GM21390 (cell line): ENCODE measurements around the gene PHLPP1.

Experiments used
- ATAC-seq: cut with Tn5 transposase; IDR thresholded peaks from one replicate; pipeline ENCODE4 v1.9.1; 2021; ENCODE audit not compliant: unreplicated experiment

PHLPP1 gene

GRCh38 chr18:62999921-63000320, 284.6 kb downstream of the PHLPP1 start:
- no peak for ATAC-seq

DNA sequence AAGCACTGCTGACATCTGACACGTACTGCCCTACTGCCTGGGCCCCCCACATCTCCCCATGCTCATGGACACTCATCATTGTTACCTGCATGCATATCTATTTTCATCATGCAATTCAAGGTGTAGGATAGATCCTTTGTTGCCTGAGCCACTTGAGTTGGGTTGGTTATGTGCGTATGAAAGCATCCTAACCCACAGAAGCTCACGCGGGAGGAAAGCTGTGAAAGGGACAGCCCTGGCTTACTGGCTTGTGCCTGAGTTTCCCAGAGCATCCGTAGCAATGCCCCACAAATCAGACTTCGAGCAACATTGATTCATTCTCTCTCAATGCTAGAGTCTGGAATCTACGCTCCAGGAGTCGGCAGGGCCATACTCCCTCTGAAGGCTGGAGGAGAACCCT, 285.5 kb downstream of the PHLPP1 start:
- ATAC-seq = no peak

- ATAC-seq = no peak
Observed at GRCh38 chr18:63001861-63002260, 286.5 kb downstream of the PHLPP1 start.

DNA sequence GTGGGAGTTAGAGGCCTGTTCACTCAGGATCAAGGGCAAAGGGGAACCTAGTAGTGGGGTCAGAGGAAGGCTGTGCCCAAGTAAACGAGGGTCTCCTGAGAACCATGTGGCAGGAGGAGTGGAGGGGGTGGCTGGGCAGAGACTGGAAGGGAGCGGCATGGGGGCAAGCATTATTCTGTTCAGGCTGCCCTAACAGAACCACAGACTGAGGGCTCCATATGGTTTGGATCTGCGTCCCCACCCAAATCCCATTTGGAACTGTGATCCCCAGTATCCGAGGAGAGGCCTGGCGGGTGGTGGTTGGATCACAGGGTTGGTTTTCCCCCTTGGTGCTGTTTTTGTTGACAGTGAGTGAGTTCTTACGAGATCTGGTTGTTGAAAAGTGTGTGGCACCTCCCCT, 287.0 kb downstream of the PHLPP1 start:
- ATAC-seq = no peak

GRCh38 chr18:63002803-63003445, 287.6 kb downstream of the PHLPP1 start:
- ATAC-seq = no peak

- ATAC-seq = no peak
Observed at GRCh38 chr18:63003899-63004298, 288.6 kb downstream of the PHLPP1 start.

GRCh38 chr18:63004466-63005089, 289.2 kb downstream of the PHLPP1 start:
- no peak for ATAC-seq

DNA sequence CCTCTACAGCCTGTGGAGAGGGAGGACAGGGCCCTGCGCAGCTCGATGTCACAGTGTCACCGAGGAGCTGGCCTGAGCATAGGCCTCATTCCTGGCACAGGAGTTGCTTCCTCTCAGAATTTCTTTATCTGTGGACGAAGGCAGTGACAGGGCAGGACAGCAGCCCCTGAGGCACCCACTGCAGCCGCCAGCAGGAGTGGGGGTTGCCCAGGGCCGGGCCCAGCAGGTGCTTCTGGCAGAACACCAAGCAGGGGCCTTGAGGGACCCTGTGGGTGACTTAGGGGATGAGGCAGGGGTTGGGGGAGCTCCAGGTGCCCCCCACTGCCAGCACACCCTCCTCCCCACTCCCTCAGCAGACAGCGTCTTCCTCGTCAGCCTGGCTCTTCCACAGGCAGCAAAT, 290.0 kb downstream of the PHLPP1 start:
- no peak for ATAC-seq

- ATAC-seq = no peak
Observed at GRCh38 chr18:63007231-63007630, 291.9 kb downstream of the PHLPP1 start.

DNA sequence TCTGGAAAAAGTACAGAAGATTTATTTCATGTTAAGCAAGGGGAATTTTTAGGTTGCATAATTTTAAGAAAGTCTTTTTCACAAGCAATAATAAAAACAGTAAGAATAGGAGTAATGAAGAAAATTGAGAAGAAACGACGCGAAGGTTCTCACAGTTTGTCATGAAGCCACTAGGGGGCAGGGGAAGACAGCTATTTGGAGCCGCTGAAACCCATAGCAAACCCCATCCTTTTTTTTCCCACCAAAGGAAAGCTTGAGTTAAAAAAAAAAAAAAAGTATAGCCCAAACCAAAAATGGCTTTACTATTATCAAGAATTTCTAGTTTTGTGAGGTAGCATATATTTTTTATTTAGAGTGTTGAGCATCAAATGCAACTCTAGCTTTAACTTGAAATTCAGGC, 300.9 kb downstream of the PHLPP1 start:
- no peak for ATAC-seq

GRCh38 chr18:63017076-63017475, 301.7 kb downstream of the PHLPP1 start:
- no peak for ATAC-seq

DNA sequence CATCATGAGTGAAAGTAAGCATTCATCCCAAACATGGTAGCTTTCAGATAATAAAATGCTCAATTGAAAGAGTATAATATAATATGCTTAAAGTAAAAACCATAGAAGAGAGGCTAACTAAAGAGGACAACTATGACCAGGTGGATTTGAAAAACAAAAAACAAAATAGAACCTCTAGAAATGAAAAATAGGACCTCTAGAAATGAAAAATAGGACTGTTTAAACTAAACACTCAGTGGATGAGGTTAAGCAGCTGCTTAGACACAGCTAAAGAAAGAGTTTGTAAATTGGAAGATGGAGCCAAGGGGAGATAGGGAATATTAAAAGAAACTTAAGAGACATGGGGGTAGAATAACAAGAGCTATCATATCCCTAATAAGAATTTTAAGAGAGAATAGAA, 302.6 kb downstream of the PHLPP1 start:
- ATAC-seq = no peak

DNA sequence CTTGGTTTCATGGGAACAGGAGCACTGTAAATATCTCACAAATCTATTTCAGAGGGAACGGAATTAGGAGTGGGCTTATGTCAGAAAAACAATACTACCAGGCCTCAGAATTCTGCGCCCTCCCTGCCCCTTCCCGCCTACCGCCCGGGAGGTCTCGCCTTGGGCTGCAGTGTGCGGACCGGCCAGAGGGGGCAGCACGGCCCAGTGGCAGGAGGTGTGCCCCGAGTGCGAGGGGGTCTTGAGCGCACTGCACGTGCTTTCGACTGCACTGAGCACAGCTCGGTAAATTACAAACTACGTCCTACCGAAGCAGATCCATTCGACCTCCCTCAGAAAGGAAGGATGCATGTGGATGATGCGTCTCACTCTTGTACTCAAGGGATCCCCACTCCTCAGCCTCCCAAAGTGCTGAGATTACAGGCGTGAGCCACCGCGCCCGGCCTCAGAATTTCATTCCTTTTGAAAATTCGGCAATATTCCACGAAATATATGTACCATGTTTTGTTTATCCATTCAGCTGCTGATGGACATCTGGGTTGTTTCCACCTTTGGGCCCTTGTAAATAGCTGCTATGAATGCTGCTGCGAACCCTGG, 307.2 kb downstream of the PHLPP1 start:
- no peak for ATAC-seq

GRCh38 chr18:63025251-63026090, 310.1 kb downstream of the PHLPP1 start:
- ATAC-seq = no peak

- ATAC-seq = no peak
Observed at GRCh38 chr18:63028380-63028779, 313.0 kb downstream of the PHLPP1 start.
